Subcutaneous adipose tissue (tissue), 4 donors: ENCODE results near the gene BRD9. TPM values are rescaled to one million over a fixed set of nuclear protein-coding genes. Genes with fewer than 3 reads are reported as not detected.

Experiments
- total RNA-seq, 4 donors: library from RNA; depleted of rRNA; stranded (reverse); fragments of >200 nt; gene quantifications; one replicate each; pipeline ENCODE4 v1.1.0, GENCODE V29; 2016
- TF ChIP-seq, protein P1 (sequence below): fragments of 450-650 bp; IDR thresholded peaks from one replicate; pipeline ENCODE4 v1.5.1; 2016; ENCODE audit warnings: low read depth, mild to moderate bottlenecking, control low read depth, antibody characterized with exemption, moderate library complexity

BRD9 gene
- total RNA-seq, 4 donors from 2014 or later: 22.6 to 34.5 (median 29.8) TPM

- TF ChIP-seq, protein P1, sequence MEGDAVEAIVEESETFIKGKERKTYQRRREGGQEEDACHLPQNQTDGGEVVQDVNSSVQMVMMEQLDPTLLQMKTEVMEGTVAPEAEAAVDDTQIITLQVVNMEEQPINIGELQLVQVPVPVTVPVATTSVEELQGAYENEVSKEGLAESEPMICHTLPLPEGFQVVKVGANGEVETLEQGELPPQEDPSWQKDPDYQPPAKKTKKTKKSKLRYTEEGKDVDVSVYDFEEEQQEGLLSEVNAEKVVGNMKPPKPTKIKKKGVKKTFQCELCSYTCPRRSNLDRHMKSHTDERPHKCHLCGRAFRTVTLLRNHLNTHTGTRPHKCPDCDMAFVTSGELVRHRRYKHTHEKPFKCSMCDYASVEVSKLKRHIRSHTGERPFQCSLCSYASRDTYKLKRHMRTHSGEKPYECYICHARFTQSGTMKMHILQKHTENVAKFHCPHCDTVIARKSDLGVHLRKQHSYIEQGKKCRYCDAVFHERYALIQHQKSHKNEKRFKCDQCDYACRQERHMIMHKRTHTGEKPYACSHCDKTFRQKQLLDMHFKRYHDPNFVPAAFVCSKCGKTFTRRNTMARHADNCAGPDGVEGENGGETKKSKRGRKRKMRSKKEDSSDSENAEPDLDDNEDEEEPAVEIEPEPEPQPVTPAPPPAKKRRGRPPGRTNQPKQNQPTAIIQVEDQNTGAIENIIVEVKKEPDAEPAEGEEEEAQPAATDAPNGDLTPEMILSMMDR: no peak
Measured at GRCh38 chr5:909994-910768, 17.6 kb upstream of the BRD9 start.

DNA sequence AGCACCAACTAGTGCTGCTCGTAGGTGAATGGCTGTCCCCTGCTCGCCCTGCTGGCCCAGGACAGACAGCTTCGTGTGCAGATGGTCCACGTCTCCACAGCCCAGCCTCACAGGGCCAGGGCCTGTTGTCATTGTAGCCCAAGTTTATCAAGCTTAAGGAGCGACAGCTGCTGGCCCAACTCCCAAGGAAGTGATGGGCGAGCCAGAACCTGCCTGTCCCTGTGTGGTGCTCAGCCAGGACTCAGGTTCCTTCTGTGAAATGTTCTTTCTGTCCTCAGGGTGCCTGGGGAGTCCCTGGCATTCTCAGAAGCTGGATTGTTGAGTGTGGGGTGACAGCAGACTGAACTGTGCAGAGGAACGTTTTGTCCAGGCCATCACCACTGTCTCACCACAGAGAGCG lies 16.5 kb upstream of the BRD9 start:
- TF ChIP-seq, protein P1: no peak

GRCh38 chr5:908172-908571 lies 15.6 kb upstream of the BRD9 start:
- TF ChIP-seq, protein P1: no peak

DNA sequence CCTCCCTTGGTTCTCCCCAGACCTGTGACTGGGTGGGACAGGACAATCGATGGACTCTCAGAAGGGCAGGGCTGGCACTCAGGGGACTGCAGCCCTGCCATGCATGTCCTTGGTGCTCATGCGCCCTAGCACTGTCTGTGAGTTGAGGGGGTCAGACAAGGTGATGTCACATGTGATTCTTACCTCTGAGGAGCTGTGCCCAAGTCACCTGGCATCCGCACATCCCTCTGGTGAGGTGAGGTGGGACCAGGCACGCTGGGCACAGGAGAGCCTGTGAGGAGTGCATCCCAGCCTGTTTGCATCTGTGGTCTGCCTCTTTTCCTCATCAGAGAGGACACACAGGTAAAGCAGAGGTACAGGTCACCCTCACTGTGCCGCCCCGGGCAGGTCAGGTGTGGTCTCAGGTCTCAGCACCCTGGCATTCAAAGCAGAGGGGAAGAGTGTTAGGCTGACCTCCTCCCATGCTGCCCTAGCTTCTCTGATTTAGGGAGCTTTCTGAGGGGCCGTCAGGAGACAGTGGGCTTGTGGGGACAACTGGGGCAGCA lies 14.8 kb upstream of the BRD9 start:
- TF ChIP-seq, protein P1: no peak

GRCh38 chr5:905139-905642 lies 12.6 kb upstream of the BRD9 start:
- TF ChIP-seq, protein P1: no peak

DNA sequence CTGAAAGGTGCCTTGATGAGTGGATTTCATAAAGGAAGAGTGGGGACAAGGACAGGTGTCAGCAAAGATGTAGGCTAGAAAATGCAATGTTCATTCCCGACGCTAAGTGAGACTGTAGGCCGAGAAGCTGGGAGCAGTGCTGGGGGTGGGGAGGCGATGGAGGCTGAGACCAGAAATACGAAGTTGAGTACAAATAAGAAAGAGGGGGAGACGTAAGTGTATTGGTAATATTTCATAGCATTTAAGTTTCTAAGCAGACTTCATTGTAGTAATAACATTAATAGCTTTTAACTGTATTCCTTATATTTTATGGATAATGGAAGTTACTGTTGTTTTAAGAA lies 11.1 kb upstream of the BRD9 start:
- TF ChIP-seq, protein P1: no peak

GRCh38 chr5:902129-902916 lies 9.7 kb upstream of the BRD9 start:
- TF ChIP-seq, protein P1: no peak
